Measurements from ENCODE around the gene FAM163B. TPM values are rescaled to one million over a fixed set of nuclear protein-coding genes. Genes with fewer than 3 reads are reported as not detected.

FAM163B gene
- total RNA-seq, 4 donors from 2014 or later, result not detected

- TF ChIP-seq POLR2A (IDR thresholded peaks at IDR 0.05), result no peak
- no peak for TF ChIP-seq CTCF (IDR thresholded peaks at IDR 0.05)
- intact Hi-C loops (cut with DNase I; ENCODE audit: low total_unique reads), result no loop called here
- DNase-seq (ENCODE audit: low spot score in 2 of 2), result no peak
- no peak overlapping the region for H3K4me3 ChIP-seq (ENCODE audit: low read depth, poor library complexity, severe bottlenecking)
- whole genome bisulfite sequencing, 2 donors, result 45 to 48% methylated on average over 16 to 19 of the region's 19 CpGs
These were observed 19.5 kb downstream of the FAM163B start for GRCh38 chr9:133589454-133590227.

- WGBS, 2 donors, result 91 to 98% methylated on average over 6 of the region's 6 CpGs
- DNase-seq (ENCODE audit: low spot score in 2 of 2), result no peak
- no peak overlapping the region for H3K4me3 ChIP-seq (ENCODE audit: low read depth, poor library complexity, severe bottlenecking)
- intact Hi-C loops (cut with DNase I; ENCODE audit: low total_unique reads), result no loop called here
- TF ChIP-seq CTCF (IDR thresholded peaks at IDR 0.05) (no peak), POLR2A (IDR thresholded peaks at IDR 0.05) (no peak)
These were observed 21.7 kb downstream of the FAM163B start for GRCh38 chr9:133587466-133587865.

- intact Hi-C loops (cut with DNase I; ENCODE audit: low total_unique reads), result no loop called here
- DNase-seq (ENCODE audit: low spot score in 2 of 2), result no peak
- H3K4me3 ChIP-seq (ENCODE audit: low read depth, poor library complexity, severe bottlenecking), result no peak overlapping the region
- TF ChIP-seq POLR2A (IDR thresholded peaks at IDR 0.05) (no peak), CTCF (IDR thresholded peaks at IDR 0.05) (no peak)
- 83 to 91% methylated on average over 6 to 8 of the region's 8 CpGs for WGBS, 2 donors
These were observed 22.1 kb downstream of the FAM163B start for GRCh38 chr9:133587051-133587450.

GRCh38 chr9:133585481-133586351, 23.5 kb downstream of the FAM163B start:
- DNase-seq (ENCODE audit: low spot score in 2 of 2), result no peak
- no peak overlapping the region for H3K4me3 ChIP-seq (ENCODE audit: low read depth, poor library complexity, severe bottlenecking)
- intact Hi-C loops (cut with DNase I; ENCODE audit: low total_unique reads), result no loop called here
- no peak for TF ChIP-seq CTCF (IDR thresholded peaks at IDR 0.05)
- TF ChIP-seq POLR2A (IDR thresholded peaks at IDR 0.05), result no peak
- WGBS, 2 donors, result 13 to 24% methylated on average over 33 to 41 of the region's 43 CpGs

GRCh38 chr9:133584559-133585476, 24.4 kb downstream of the FAM163B start:
- intact Hi-C loops (cut with DNase I; ENCODE audit: low total_unique reads), result no loop called here
- no peak overlapping the region for H3K4me3 ChIP-seq (ENCODE audit: low read depth, poor library complexity, severe bottlenecking)
- WGBS, 2 donors, result 5 to 6% methylated on average over 27 to 28 of the region's 28 CpGs
- DNase-seq (ENCODE audit: low spot score in 2 of 2), result no peak
- TF ChIP-seq POLR2A (IDR thresholded peaks at IDR 0.05) (no peak), CTCF (IDR thresholded peaks at IDR 0.05) (no peak)
